HG03066 (cell line): ENCODE data around the gene RDM1.

Experiments
- ATAC-seq: cut with Tn5 transposase; IDR thresholded peaks from one replicate; pipeline ENCODE4 v1.9.1; 2021; ENCODE audit warnings: low read depth; ENCODE audit not compliant: unreplicated experiment

RDM1 gene

GRCh38 chr17:35875072-35875799, 55.3 kb downstream of the RDM1 start:
- no peak for ATAC-seq

- no peak for ATAC-seq
Measured at GRCh38 chr17:35872196-35872980, 58.2 kb downstream of the RDM1 start.

- no peak for ATAC-seq
Measured at GRCh38 chr17:35870906-35871819, 59.4 kb downstream of the RDM1 start.

- no peak for ATAC-seq
Measured at GRCh38 chr17:35868737-35869136, 61.8 kb downstream of the RDM1 start, which contains the start of gene HEATR9. Gene HEATR9, minus strand, starts transcription at chr17:35868891. Its CDS starts 149 bp downstream, at chr17:35868742.
